CD4-positive, alpha-beta T cell (primary cell): ENCODE results near the gene KCNMA1. TPM values are rescaled to one million over a fixed set of nuclear protein-coding genes. Genes with fewer than 3 reads are reported as not detected.

Experiments
- ATAC-seq: fragments of 200-7000 bp; cut with Tn5 transposase; one replicate; pipeline ENCODE4 v1.10.0; 2022; ENCODE audit warnings: mild to moderate bottlenecking; ENCODE audit not compliant: poor library complexity
- CTCF ChIA-PET: fragments of 350-600 bp; sonication (Branson Sonifier 250); formaldehyde crosslinking; loops from one replicate; lab custom pipeline; 2021; ENCODE audit warnings: antibody characterized with exemption, inconsistent platforms; lab: Charles Lee
- POLR2A ChIA-PET: fragments of 350-600 bp; sonication (Branson Sonifier 250); formaldehyde crosslinking; loops from one replicate; lab custom pipeline; 2021; ENCODE audit warnings: antibody characterized with exemption, inconsistent platforms; lab: Charles Lee
- DNase-seq, 14 experiments: peaks; one replicate each; pipeline ENCODE4 v3.0.0-alpha.2; 2013 to 2020; ENCODE audit warnings: mixed read lengths in 2 of 14
- H3K27ac ChIP-seq, 2 donors: one replicate each; pipeline versions ENCODE4 v1.5.1 to v1.7.0; 2013; ENCODE audit warnings: low read length in 2 of 2, low read depth in 1 of 2, mild to moderate bottlenecking in 1 of 2
- H3K27me3 ChIP-seq, 2 experiments: 1 replicate in 1 of 2; 2 replicates in 1 of 2; pipeline versions ENCODE4 v1.6.1 to v1.7.0; 2013; ENCODE audit warnings: low read length in 2 of 2, control low read depth in 1 of 2, mild to moderate bottlenecking in 1 of 2, moderate library complexity in 1 of 2; ENCODE audit not compliant: insufficient read depth in 2 of 2, control insufficient read depth in 1 of 2
- H3K36me3 ChIP-seq: one replicate; pipeline ENCODE4 v1.6.1; 2013; ENCODE audit warnings: low read length, control low read depth; ENCODE audit not compliant: insufficient read depth
- H3K4me1 ChIP-seq: one replicate; pipeline ENCODE4 v1.6.1; 2013; ENCODE audit warnings: low read length, control low read depth; ENCODE audit not compliant: insufficient read depth
- H3K4me3 ChIP-seq: one replicate; pipeline ENCODE4 v1.5.1; 2013; ENCODE audit warnings: mild to moderate bottlenecking, low read length, moderate library complexity
- H3K9me3 ChIP-seq, 2 experiments: 1 replicate in 1 of 2; 2 replicates in 1 of 2; pipeline versions ENCODE4 v1.6.1 to v1.7.0; 2013; ENCODE audit warnings: low read length in 2 of 2, mild to moderate bottlenecking in 2 of 2, control low read depth in 1 of 2, moderate library complexity in 1 of 2; ENCODE audit not compliant: control insufficient read depth in 1 of 2, insufficient read depth in 1 of 2
- H3K27ac Mint-ChIP-seq: one replicate; pipeline ENCODE4 v1.8.0; 2020; ENCODE audit warnings: mixed read lengths
- H3K27me3 Mint-ChIP-seq: one replicate; pipeline ENCODE4 v1.8.0; 2021; ENCODE audit warnings: mixed read lengths
- H3K36me3 Mint-ChIP-seq: one replicate; pipeline ENCODE4 v1.8.0; 2021; ENCODE audit warnings: low read depth, mixed read lengths
- H3K4me1 Mint-ChIP-seq: one replicate; pipeline ENCODE4 v1.8.0; 2021; ENCODE audit warnings: low read depth, mixed read lengths
- H3K4me3 Mint-ChIP-seq: one replicate; pipeline ENCODE4 v1.8.0; 2020; ENCODE audit warnings: mild to moderate bottlenecking, mixed read lengths
- H3K9me3 Mint-ChIP-seq: one replicate; pipeline ENCODE4 v1.8.0; 2020; ENCODE audit warnings: mixed read lengths
- CTCF ChIP-seq: fragments of 200-600 bp; IDR thresholded peaks from one replicate; pipeline ENCODE4 v1.8.0; 2022; ENCODE audit warnings: antibody characterized with exemption, mild to moderate bottlenecking
- intact Hi-C, 2 experiments: fragments of 100-400 bp; cut with DNase I in 1 of 2; cut with micrococcal nuclease in 1 of 2; formaldehyde crosslinking; loops; one replicate each; pipeline versions ENCODE4 v1.15.1 to v1.9.0; 2023 to 2025; cut with DNase I, micrococcal nuclease
- total RNA-seq, 174 experiments: library from RNA in 2 of 174; stranded (reverse) in 2 of 174; gene quantifications; one replicate each; pipeline ENCODE4 v1.2.3 and lab custom pipeline; 2021 to 2026

The KCNMA1 gene
- total RNA-seq, 2 experiments from 2014 or later, result not detected

GRCh38 chr10:76942628-76943416 is 694.8 kb downstream of the KCNMA1 start:
- no peak overlapping the region for H3K4me3 ChIP-seq
- ATAC-seq, result no peak
- ChIA-PET POLR2A (interaction anchor here (0.6 to 0.9 kb wide), 2 partner anchors 9 to 10 kb away, joined by 3 read pairs; no protein-coding TSS in a partner anchor), CTCF (no interaction called here)
- H3K27ac Mint-ChIP-seq, result no peak overlapping the region
- H3K4me3 Mint-ChIP-seq, result no peak overlapping the region
- H3K4me1 ChIP-seq, result no peaks in the 10 kb centered on the region
- H3K27me3 ChIP-seq, result no peaks in the 10 kb centered on the region
- H3K9me3 ChIP-seq, result no peaks in the 10 kb centered on the region
- H3K9me3 Mint-ChIP-seq, result no peaks in the 10 kb centered on the region
- H3K36me3 Mint-ChIP-seq, result no peaks in the 10 kb centered on the region
- no peaks in the 10 kb centered on the region for H3K4me1 Mint-ChIP-seq
- no peak overlapping the region for H3K27ac ChIP-seq
- no peak for TF ChIP-seq CTCF
- H3K36me3 ChIP-seq, result no peaks in the 10 kb centered on the region
- peak in 1 of 14 experiments; percentile 0 for DNase-seq
- intact Hi-C loops, result no loop called here
- peaks cover 7% of the 10 kb centered on the region for H3K27me3 Mint-ChIP-seq

GRCh38 chr10:76939933-76940468 is 697.6 kb downstream of the KCNMA1 start:
- Mint-ChIP-seq H3K27me3 (peaks cover 7% of the 10 kb centered on the region), H3K27ac (no peak overlapping the region), H3K9me3 (no peaks in the 10 kb centered on the region), H3K36me3 (no peaks in the 10 kb centered on the region), H3K4me3 (no peak overlapping the region), H3K4me1 (no peaks in the 10 kb centered on the region)
- Histone ChIP-seq H3K4me3 (no peak overlapping the region), H3K36me3 (no peaks in the 10 kb centered on the region), H3K4me1 (no peaks in the 10 kb centered on the region), H3K27ac (no peak overlapping the region), H3K9me3 (no peaks in the 10 kb centered on the region), H3K27me3 (no peaks in the 10 kb centered on the region)
- intact Hi-C loops, result no loop called here
- ChIA-PET POLR2A (no interaction called here), CTCF (no interaction called here)
- no peak for TF ChIP-seq CTCF
- no peak for ATAC-seq
- no peak for DNase-seq

- no peak for TF ChIP-seq CTCF
- no peaks in the 10 kb centered on the region for H3K9me3 Mint-ChIP-seq
- Histone ChIP-seq H3K4me3 (no peak overlapping the region), H3K27ac (no peak overlapping the region), H3K27me3 (no peaks in the 10 kb centered on the region), H3K4me1 (no peaks in the 10 kb centered on the region), H3K36me3 (no peaks in the 10 kb centered on the region), H3K9me3 (no peaks in the 10 kb centered on the region)
- ATAC-seq (no peak), DNase-seq (no peak)
- H3K27me3 Mint-ChIP-seq, result peaks cover 7% of the 10 kb centered on the region
- CTCF ChIA-PET, result no interaction called here
- no peak overlapping the region for H3K27ac Mint-ChIP-seq
- POLR2A ChIA-PET, result no interaction called here
- no peaks in the 10 kb centered on the region for H3K36me3 Mint-ChIP-seq
- no peaks in the 10 kb centered on the region for H3K4me1 Mint-ChIP-seq
- H3K4me3 Mint-ChIP-seq, result no peak overlapping the region
- intact Hi-C loops, result no loop called here
Measured at GRCh38 chr10:76937181-76937600, 700.4 kb downstream of the KCNMA1 start.
